HG03280 (cell line): ENCODE measurements around the gene UPB1.
"Not testable (repeated sequence)": the region's sequence is repeated elsewhere in the genome, so short reads cannot be mapped to it uniquely, and the experiment has no call there.

ENCODE experiments used
- ATAC-seq: cut with Tn5 transposase; IDR thresholded peaks from one replicate; pipeline ENCODE4 v1.9.1; 2021; ENCODE audit warnings: mild to moderate bottlenecking, moderate library complexity; ENCODE audit not compliant: unreplicated experiment

Gene UPB1

GRCh38 chr22:24474649-24475255 lies 20.4 kb upstream of the UPB1 start:
- no peak for ATAC-seq

DNA sequence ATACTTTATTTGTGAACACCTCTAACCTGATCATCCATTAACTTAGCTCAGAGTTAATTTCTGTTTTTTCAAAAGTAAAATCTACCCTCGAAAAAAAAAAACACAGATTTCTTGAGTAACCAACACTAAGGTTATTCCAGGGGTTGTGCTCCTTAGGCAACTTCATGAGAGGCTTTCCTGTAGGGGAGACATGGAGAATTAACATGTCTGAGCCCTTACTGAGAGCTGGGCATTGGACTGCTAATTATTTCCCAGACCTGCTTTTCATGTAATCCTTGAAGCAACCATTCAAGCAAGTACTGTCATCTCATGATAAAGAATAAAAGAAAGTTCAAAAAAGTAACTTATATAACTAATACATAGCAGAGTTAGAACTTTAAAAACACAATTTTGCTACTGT lies 13.5 kb upstream of the UPB1 start:
- ATAC-seq = no peak

DNA sequence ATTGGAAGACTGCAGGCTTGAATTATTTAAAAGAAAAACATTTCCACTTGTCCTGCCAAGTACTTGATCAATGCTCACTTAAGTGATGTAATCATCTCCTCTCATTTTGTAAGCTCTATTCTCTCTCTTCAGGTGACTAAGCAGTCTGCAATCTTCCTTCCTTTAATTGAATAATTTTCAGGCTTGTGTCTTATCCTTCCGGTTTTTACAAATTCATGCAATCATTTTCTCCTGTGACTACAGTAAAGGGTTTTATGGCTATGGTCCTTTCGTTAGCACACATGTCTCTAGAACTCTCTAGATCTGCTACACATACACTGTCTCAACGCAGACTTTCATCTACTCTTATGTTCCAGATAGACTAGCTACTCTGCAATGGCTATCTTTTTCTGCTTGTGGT lies 12.6 kb upstream of the UPB1 start:
- no peak for ATAC-seq

- no peak for ATAC-seq
Measured at GRCh38 chr22:24482998-24483397, 12.1 kb upstream of the UPB1 start.

DNA sequence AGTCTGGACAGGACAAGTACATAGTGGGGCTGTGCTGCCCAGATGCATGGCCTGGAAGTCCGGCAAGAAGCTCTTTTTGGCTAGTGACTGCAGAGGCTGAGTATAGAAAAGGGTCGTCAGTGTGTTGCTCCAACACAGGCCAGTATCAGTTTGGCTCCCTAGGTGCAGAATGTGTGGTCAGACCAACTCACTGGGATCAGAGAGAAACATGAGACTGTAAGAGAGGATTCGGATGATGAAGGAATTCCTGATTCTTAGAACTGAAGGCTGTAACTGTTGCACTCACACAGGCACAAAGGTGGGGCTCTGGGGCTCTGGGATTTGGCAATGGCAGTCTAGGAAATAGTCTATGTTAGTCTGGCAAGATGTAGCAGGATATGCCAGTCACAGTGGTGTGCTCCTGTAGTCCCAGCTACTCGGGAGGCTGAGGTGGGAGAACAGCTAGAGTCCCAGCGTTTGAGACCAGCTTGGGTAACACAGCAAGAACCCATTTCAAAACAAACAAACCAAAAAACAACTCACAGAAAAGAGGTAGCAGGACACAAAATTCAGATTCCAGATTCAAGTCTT lies 11.1 kb upstream of the UPB1 start:
- ATAC-seq = no peak

DNA sequence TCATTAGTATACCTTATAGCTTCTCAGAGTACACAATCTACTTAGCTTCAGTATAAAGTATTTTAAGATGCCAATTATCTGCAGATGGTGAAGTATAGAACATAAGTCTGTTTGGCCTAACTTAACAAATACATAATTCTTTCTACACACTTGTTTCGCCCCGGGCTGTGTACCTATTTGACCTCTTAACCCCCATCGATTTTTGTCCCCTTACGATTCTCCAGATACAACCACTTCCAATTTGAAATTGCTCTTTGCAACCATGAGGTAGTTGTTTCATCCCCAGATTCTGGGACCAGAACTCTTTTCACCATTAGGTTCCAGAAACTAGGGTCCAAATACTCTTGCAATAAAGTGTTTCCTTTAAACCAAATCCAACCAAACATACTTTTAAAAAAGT lies 10.0 kb upstream of the UPB1 start:
- no peak for ATAC-seq

DNA sequence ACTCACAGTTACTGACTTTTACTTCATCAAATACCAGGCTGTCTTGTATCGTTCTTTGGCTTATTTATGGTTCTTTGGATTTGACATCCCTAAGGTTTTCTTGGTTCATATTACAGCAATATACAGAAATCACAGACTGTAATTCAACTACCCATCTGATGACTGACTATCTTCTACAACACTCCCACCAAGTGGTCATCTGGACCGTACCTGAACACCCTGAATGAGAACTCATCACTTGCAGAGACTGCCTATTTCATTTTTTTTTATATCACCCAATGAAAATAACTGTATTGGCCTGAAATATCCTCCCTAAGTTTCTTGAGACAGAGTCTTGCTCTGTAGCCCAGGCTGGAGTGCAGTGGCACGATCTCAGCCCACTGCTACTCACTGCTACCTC lies 9.5 kb upstream of the UPB1 start:
- ATAC-seq = no peak

DNA sequence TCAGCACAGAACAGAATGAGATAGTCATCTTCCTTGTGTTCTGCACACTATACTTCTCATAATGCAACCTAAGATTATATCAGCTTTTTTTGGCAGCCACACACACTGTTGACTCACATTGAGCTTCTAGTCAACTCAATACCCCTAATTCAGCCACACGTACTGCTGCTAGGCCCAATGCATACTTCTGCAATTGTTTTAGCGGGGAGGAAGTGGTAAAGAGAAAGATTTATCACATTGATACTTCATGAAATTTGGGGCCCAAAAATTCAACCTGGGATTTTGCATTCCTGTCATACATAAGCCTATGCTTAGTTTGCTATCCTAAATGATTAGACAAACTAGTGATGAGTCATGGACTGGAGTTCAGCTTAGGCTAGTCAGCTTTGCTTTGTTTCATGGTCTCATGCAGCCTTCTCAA lies 8.6 kb upstream of the UPB1 start:
- no peak for ATAC-seq

GRCh38 chr22:24489011-24489410 lies 6.1 kb upstream of the UPB1 start:
- no peak for ATAC-seq

GRCh38 chr22:24489434-24489833 lies 5.7 kb upstream of the UPB1 start:
- ATAC-seq = not testable (repeated sequence)

- ATAC-seq = no peak
Measured at GRCh38 chr22:24492391-24492790, 2.7 kb upstream of the UPB1 start.

DNA sequence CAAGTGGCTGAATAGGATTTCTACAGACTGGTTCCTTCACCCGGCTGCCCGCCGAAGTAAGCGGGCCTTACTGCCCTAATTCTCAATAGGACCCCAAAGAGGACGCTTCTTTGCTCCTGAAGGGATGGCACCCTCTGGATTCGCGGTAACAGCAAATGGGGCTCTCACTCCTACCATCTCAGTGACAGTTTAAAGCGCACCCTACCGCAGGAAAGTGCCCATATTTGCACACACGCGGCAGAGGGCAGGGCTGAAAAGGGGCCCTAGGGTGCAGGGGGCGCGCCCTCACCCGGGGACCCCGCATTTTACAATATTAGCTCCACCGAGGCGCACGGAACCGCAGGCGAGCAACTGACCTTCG lies 985 bp upstream of the UPB1 start:
- ATAC-seq = no peak

- ATAC-seq = no peak
Measured at GRCh38 chr22:24495365-24495675, 188 bp downstream of the UPB1 start.

GRCh38 chr22:24496234-24496633 lies 1.1 kb downstream of the UPB1 start:
- ATAC-seq = no peak

DNA sequence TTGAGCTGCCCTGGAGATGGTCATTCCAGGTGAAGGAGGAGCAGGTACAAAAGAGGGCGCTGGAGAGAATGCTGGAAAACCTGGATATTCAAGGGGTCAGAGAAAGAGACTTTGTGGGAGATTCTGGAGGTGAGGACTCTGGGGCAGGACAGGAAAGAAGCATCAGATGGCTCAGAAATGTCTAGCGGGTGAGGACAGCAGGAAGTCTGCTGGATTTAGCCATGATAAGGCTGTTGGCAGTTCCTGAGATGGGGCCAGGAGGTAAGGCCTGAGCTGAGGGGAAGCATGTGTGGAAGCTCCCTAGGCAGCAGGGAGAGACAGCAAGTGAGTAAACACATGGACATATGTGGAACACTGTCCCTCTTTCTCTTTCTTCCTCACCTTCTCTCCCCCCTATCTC lies 1.5 kb downstream of the UPB1 start:
- no peak for ATAC-seq

DNA sequence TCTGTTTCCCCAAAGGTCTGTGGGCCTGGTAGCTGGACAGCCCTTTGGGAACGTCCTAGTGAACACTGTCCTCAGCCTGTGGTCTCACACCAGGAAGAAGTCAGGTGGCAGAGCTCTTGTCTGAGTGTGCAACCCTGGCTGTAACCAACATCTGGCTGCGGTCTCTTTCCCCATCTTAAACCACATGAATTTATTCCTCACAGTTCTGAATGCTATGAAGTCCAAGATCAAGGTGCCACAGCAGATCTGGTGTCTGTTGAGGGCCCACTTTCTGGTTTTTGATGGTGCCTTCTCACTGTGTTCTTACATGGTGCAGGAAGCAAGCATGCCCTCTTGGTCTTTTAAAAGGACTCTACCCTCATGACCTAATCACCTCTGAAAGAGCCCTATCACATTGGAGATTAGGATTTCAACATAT lies 2.7 kb downstream of the UPB1 start:
- ATAC-seq = no peak

- no peak for ATAC-seq
Measured at GRCh38 chr22:24498824-24499223, 3.7 kb downstream of the UPB1 start.

- no peak for ATAC-seq
Measured at GRCh38 chr22:24499706-24500276, 4.7 kb downstream of the UPB1 start.

- no peak for ATAC-seq
Measured at GRCh38 chr22:24500277-24500820, 5.2 kb downstream of the UPB1 start.

GRCh38 chr22:24501301-24502005 lies 6.3 kb downstream of the UPB1 start:
- no peak for ATAC-seq

GRCh38 chr22:24502034-24502433 lies 6.9 kb downstream of the UPB1 start:
- no peak for ATAC-seq

- ATAC-seq = no peak
Measured at GRCh38 chr22:24502541-24502940, 7.4 kb downstream of the UPB1 start.
